CD8-positive, alpha-beta memory T cell (primary cell): ENCODE results near the gene NET1. TPM values are rescaled to one million over a fixed set of nuclear protein-coding genes. Genes with fewer than 3 reads are reported as not detected.

ENCODE experiments used
- CTCF ChIA-PET: fragments of 350-600 bp; sonication (Branson Sonifier 250); formaldehyde crosslinking; loops from one replicate; lab custom pipeline; 2021; ENCODE audit warnings: antibody characterized with exemption; lab: Charles Lee
- POLR2A ChIA-PET: fragments of 350-600 bp; sonication (Branson Sonifier 250); formaldehyde crosslinking; loops from one replicate; lab custom pipeline; 2021; ENCODE audit warnings: antibody characterized with exemption; lab: Charles Lee
- DNase-seq, 5 donors: peaks; one replicate each; pipeline versions ENCODE4 v3.0.0 to v3.0.0-alpha.2; 2020 to 2022; ENCODE audit warnings: mixed read lengths in 1 of 5
- H3K27ac ChIP-seq: one replicate; pipeline ENCODE4 v1.7.0; 2013; ENCODE audit warnings: low read depth, mild to moderate bottlenecking, low read length, moderate library complexity
- H3K27me3 ChIP-seq: 2 replicates; pipeline ENCODE4 v1.7.0; 2013; ENCODE audit warnings: low read length, mild to moderate bottlenecking; ENCODE audit not compliant: insufficient read depth, poor library complexity, severe bottlenecking
- H3K36me3 ChIP-seq: 2 replicates; pipeline ENCODE4 v1.7.0; 2013; ENCODE audit warnings: mild to moderate bottlenecking, low read length, moderate library complexity; ENCODE audit not compliant: insufficient read depth
- H3K4me1 ChIP-seq: 2 replicates; pipeline ENCODE4 v1.7.0; 2013; ENCODE audit warnings: mild to moderate bottlenecking, low read length, moderate library complexity; ENCODE audit not compliant: insufficient read depth
- H3K4me3 ChIP-seq: 2 replicates; pipeline ENCODE4 v1.7.0; 2013; ENCODE audit warnings: mild to moderate bottlenecking, low read length
- H3K9me3 ChIP-seq: 2 replicates; pipeline ENCODE4 v1.7.0; 2013; ENCODE audit warnings: mild to moderate bottlenecking, low read length
- H3K27ac Mint-ChIP-seq, 8 donors: one replicate each; pipeline ENCODE4 v1.8.0; 2020 to 2021; ENCODE audit warnings: mixed read lengths in 8 of 8, mild to moderate bottlenecking in 6 of 8, inconsistent platforms in 3 of 8, moderate library complexity in 3 of 8
- H3K27me3 Mint-ChIP-seq, 2 donors: one replicate each; pipeline ENCODE4 v1.8.0; 2020 to 2021; ENCODE audit warnings: mixed read lengths in 2 of 2, mild to moderate bottlenecking in 1 of 2, moderate library complexity in 1 of 2
- H3K36me3 Mint-ChIP-seq, 3 donors: one replicate each; pipeline ENCODE4 v1.8.0; 2020 to 2021; ENCODE audit warnings: mixed read lengths in 3 of 3, inconsistent platforms in 1 of 3, mild to moderate bottlenecking in 1 of 3
- H3K4me1 Mint-ChIP-seq, 3 donors: one replicate each; pipeline ENCODE4 v1.8.0; 2020 to 2021; ENCODE audit warnings: mixed read lengths in 3 of 3, inconsistent platforms in 1 of 3, mild to moderate bottlenecking in 1 of 3
- H3K4me3 Mint-ChIP-seq, 7 donors: one replicate each; pipeline ENCODE4 v1.8.0; 2020 to 2021; ENCODE audit warnings: mixed read lengths in 7 of 7, mild to moderate bottlenecking in 6 of 7, moderate library complexity in 4 of 7, inconsistent platforms in 2 of 7
- H3K9me3 Mint-ChIP-seq, 5 donors: one replicate each; pipeline ENCODE4 v1.8.0; 2020 to 2022; ENCODE audit warnings: mixed read lengths in 5 of 5, mild to moderate bottlenecking in 3 of 5, moderate library complexity in 2 of 5, inconsistent platforms in 1 of 5
- polyA plus RNA-seq: library from polyadenylated mRNA; unstranded; fragments of 300-500 nt; fragmentation: Illumina TruSeq; gene quantifications from one replicate; pipeline ENCODE4 v1.2.3, GENCODE V29; 2021
- total RNA-seq, 2 experiments: library from RNA; stranded (reverse); gene quantifications; one replicate each; pipeline ENCODE4 v1.2.3, GENCODE V29; 2021

Gene NET1
- total and polyA plus RNA-seq, 3 experiments from 2014 or later: 1.8 to 21.5 (median 20.4) TPM

GRCh38 chr10:5485948-5486852, 73.8 kb downstream of the NET1 start:
- DNase-seq: no peak
- POLR2A ChIA-PET: no interaction called here
- no peaks in the 10 kb centered on the region for H3K4me1 Mint-ChIP-seq
- Histone ChIP-seq H3K4me3 (no peak overlapping the region), H3K27ac (peak overlapping the region; percentile 76), H3K4me1 (no peaks in the 10 kb centered on the region), H3K27me3 (no peaks in the 10 kb centered on the region), H3K9me3 (no peaks in the 10 kb centered on the region), H3K36me3 (no peaks in the 10 kb centered on the region)
- H3K27ac Mint-ChIP-seq: no peak overlapping the region
- no peaks in the 10 kb centered on the region for H3K9me3 Mint-ChIP-seq
- peaks cover 5 to 18% of the 10 kb centered on the region in 2 donors for H3K27me3 Mint-ChIP-seq
- no peak overlapping the region for H3K4me3 Mint-ChIP-seq
- CTCF ChIA-PET: no interaction called here
- no peaks in the 10 kb centered on the region for H3K36me3 Mint-ChIP-seq

GRCh38 chr10:5486853-5487235, 74.5 kb downstream of the NET1 start:
- Histone ChIP-seq H3K36me3 (no peaks in the 10 kb centered on the region), H3K4me1 (no peaks in the 10 kb centered on the region), H3K27me3 (no peaks in the 10 kb centered on the region), H3K27ac (peak overlapping the region; percentile 76), H3K9me3 (no peaks in the 10 kb centered on the region), H3K4me3 (no peak overlapping the region)
- Mint-ChIP-seq H3K9me3 (no peaks in the 10 kb centered on the region), H3K4me1 (no peaks in the 10 kb centered on the region), H3K27me3 (peaks cover 6 to 14% of the 10 kb centered on the region in 2 donors), H3K4me3 (no peak overlapping the region), H3K36me3 (no peaks in the 10 kb centered on the region), H3K27ac (no peak overlapping the region)
- POLR2A ChIA-PET: no interaction called here
- DNase-seq: no peak
- CTCF ChIA-PET: no interaction called here

- Histone ChIP-seq H3K4me3 (no peak overlapping the region), H3K27ac (peak overlapping the region; percentile 76), H3K9me3 (no peaks in the 10 kb centered on the region), H3K27me3 (no peaks in the 10 kb centered on the region), H3K4me1 (no peaks in the 10 kb centered on the region), H3K36me3 (no peaks in the 10 kb centered on the region)
- H3K27me3 Mint-ChIP-seq: peaks cover 6 to 7% of the 10 kb centered on the region in 2 donors
- no peak overlapping the region for H3K4me3 Mint-ChIP-seq
- no peak for DNase-seq
- CTCF ChIA-PET: no interaction called here
- H3K9me3 Mint-ChIP-seq: peaks cover 0 to 2% (median 0%) of the 10 kb centered on the region in 5 donors
- H3K4me1 Mint-ChIP-seq: no peaks in the 10 kb centered on the region
- H3K36me3 Mint-ChIP-seq: no peaks in the 10 kb centered on the region
- POLR2A ChIA-PET: no interaction called here
- H3K27ac Mint-ChIP-seq: no peak overlapping the region
Observed at GRCh38 chr10:5488272-5489161, 76.2 kb downstream of the NET1 start.

- H3K27me3 Mint-ChIP-seq: peaks cover 7 to 9% of the 10 kb centered on the region in 2 donors
- H3K36me3 Mint-ChIP-seq: no peaks in the 10 kb centered on the region
- Histone ChIP-seq H3K4me1 (no peaks in the 10 kb centered on the region), H3K36me3 (no peaks in the 10 kb centered on the region), H3K9me3 (no peaks in the 10 kb centered on the region), H3K4me3 (no peak overlapping the region), H3K27me3 (no peaks in the 10 kb centered on the region), H3K27ac (no peak overlapping the region)
- CTCF ChIA-PET: no interaction called here
- no peaks in the 10 kb centered on the region for H3K4me1 Mint-ChIP-seq
- peaks cover 0 to 2% (median 0%) of the 10 kb centered on the region in 5 donors for H3K9me3 Mint-ChIP-seq
- POLR2A ChIA-PET: no interaction called here
- H3K4me3 Mint-ChIP-seq: no peak overlapping the region
- DNase-seq: no peak
- no peak overlapping the region for H3K27ac Mint-ChIP-seq
Observed at GRCh38 chr10:5490032-5490431, 77.7 kb downstream of the NET1 start.

GRCh38 chr10:5490698-5491464, 78.5 kb downstream of the NET1 start:
- CTCF ChIA-PET: no interaction called here
- no peaks in the 10 kb centered on the region for H3K36me3 ChIP-seq
- no peak overlapping the region for H3K27ac ChIP-seq
- Mint-ChIP-seq H3K27me3 (peaks cover 7 to 9% of the 10 kb centered on the region in 2 donors), H3K27ac (peak overlapping the region in 1 of 8 donors; percentile 23), H3K4me1 (no peaks in the 10 kb centered on the region), H3K36me3 (no peaks in the 10 kb centered on the region), H3K9me3 (peaks cover 0 to 2% (median 0%) of the 10 kb centered on the region in 5 donors), H3K4me3 (no peak overlapping the region)
- no peak for DNase-seq
- no peaks in the 10 kb centered on the region for H3K9me3 ChIP-seq
- no peaks in the 10 kb centered on the region for H3K4me1 ChIP-seq
- POLR2A ChIA-PET: no interaction called here
- no peaks in the 10 kb centered on the region for H3K27me3 ChIP-seq
- H3K4me3 ChIP-seq: no peak overlapping the region

- Mint-ChIP-seq H3K27ac (peak overlapping the region in 1 of 8 donors; percentile 67), H3K4me3 (no peak overlapping the region), H3K36me3 (no peaks in the 10 kb centered on the region), H3K4me1 (no peaks in the 10 kb centered on the region), H3K9me3 (peaks cover 0 to 2% (median 0%) of the 10 kb centered on the region in 5 donors), H3K27me3 (peaks cover 6 to 7% of the 10 kb centered on the region in 2 donors)
- no peaks in the 10 kb centered on the region for H3K27me3 ChIP-seq
- no peaks in the 10 kb centered on the region for H3K9me3 ChIP-seq
- no peak overlapping the region for H3K27ac ChIP-seq
- no peaks in the 10 kb centered on the region for H3K36me3 ChIP-seq
- H3K4me1 ChIP-seq: no peaks in the 10 kb centered on the region
- POLR2A ChIA-PET: no interaction called here
- H3K4me3 ChIP-seq: no peak overlapping the region
- CTCF ChIA-PET: no interaction called here
- DNase-seq: no peak
Observed at GRCh38 chr10:5491477-5491876, 79.1 kb downstream of the NET1 start.

- Histone ChIP-seq H3K36me3 (no peaks in the 10 kb centered on the region), H3K4me1 (no peaks in the 10 kb centered on the region), H3K27ac (no peak overlapping the region), H3K4me3 (no peak overlapping the region), H3K27me3 (no peaks in the 10 kb centered on the region), H3K9me3 (no peaks in the 10 kb centered on the region)
- Mint-ChIP-seq H3K4me3 (no peak overlapping the region), H3K9me3 (peaks cover 0 to 2% (median 0%) of the 10 kb centered on the region in 5 donors), H3K27me3 (peaks cover 2 to 6% of the 10 kb centered on the region in 2 donors), H3K4me1 (no peaks in the 10 kb centered on the region), H3K36me3 (no peaks in the 10 kb centered on the region), H3K27ac (no peak overlapping the region)
- DNase-seq: no peak
- ChIA-PET POLR2A (no interaction called here), CTCF (no interaction called here)
Observed at GRCh38 chr10:5492322-5492855, 80.0 kb downstream of the NET1 start.
